ENCODE measurements around the gene SH3RF3.

SH3RF3 gene

GRCh38 chr2:109290887-109291643 is 162.1 kb downstream of the SH3RF3 start:
- no peak for DNase-seq

GRCh38 chr2:109292386-109292785 is 163.4 kb downstream of the SH3RF3 start:
- no peak for DNase-seq

- DNase-seq, result no peak
Measured at GRCh38 chr2:109293663-109294062, 164.7 kb downstream of the SH3RF3 start.

GRCh38 chr2:109294523-109294922 is 165.5 kb downstream of the SH3RF3 start:
- no peak for DNase-seq

GRCh38 chr2:109295070-109295780 is 166.2 kb downstream of the SH3RF3 start:
- DNase-seq, result no peak

- no peak for DNase-seq
Measured at GRCh38 chr2:109295781-109296117, 166.7 kb downstream of the SH3RF3 start.

- no peak for DNase-seq
Measured at GRCh38 chr2:109297566-109298490, 168.8 kb downstream of the SH3RF3 start.

GRCh38 chr2:109298851-109299250 is 169.8 kb downstream of the SH3RF3 start:
- no peak for DNase-seq

GRCh38 chr2:109299536-109299935 is 170.5 kb downstream of the SH3RF3 start:
- no peak for DNase-seq

GRCh38 chr2:109300582-109300981 is 171.6 kb downstream of the SH3RF3 start:
- DNase-seq, result no peak

- no peak for DNase-seq
Measured at GRCh38 chr2:109301746-109302145, 172.7 kb downstream of the SH3RF3 start.

- DNase-seq, result no peak
Measured at GRCh38 chr2:109302319-109302718, 173.3 kb downstream of the SH3RF3 start.

GRCh38 chr2:109304242-109304641 is 175.2 kb downstream of the SH3RF3 start:
- DNase-seq, result no peak

- DNase-seq, result no peak
Measured at GRCh38 chr2:109304731-109305470, 175.9 kb downstream of the SH3RF3 start.

- DNase-seq, result no peak
Measured at GRCh38 chr2:109305490-109306167, 176.6 kb downstream of the SH3RF3 start.

GRCh38 chr2:109306190-109306589 is 177.2 kb downstream of the SH3RF3 start:
- DNase-seq, result no peak

GRCh38 chr2:109311771-109312170 is 182.8 kb downstream of the SH3RF3 start:
- no peak for DNase-seq

GRCh38 chr2:109312902-109313301 is 183.9 kb downstream of the SH3RF3 start:
- DNase-seq, result no peak

GRCh38 chr2:109313343-109313742 is 184.3 kb downstream of the SH3RF3 start:
- DNase-seq, result no peak

GRCh38 chr2:109316091-109316490 is 187.1 kb downstream of the SH3RF3 start:
- DNase-seq, result no peak

- DNase-seq, result no peak
Measured at GRCh38 chr2:109317471-109318095, 188.6 kb downstream of the SH3RF3 start.

All from amniotic stem cell (primary cell).